Sigmoid colon (tissue), 7 donors: Measurements from ENCODE around the gene DNAJC25. TPM values are rescaled to one million over a fixed set of nuclear protein-coding genes. Genes with fewer than 3 reads are reported as not detected.

Experiments used
- DNase-seq: peaks from one replicate; pipeline ENCODE4 v3.0.0-alpha.2; 2019
- H3K27ac ChIP-seq, 4 donors: fragments of 200-600 bp; sonication (generic); one replicate each; pipeline ENCODE4 v1.5.1; 2016 to 2019; ENCODE audit warnings: mild to moderate bottlenecking in 1 of 4
- H3K27me3 ChIP-seq, 3 donors: fragments of 200-600 bp; sonication (generic); one replicate each; pipeline ENCODE4 v1.5.1; 2019; ENCODE audit warnings: mild to moderate bottlenecking in 1 of 3
- H3K36me3 ChIP-seq, 4 donors: fragments of 200-600 bp; sonication (generic); one replicate each; pipeline ENCODE4 v1.5.1; 2016 to 2019
- H3K4me1 ChIP-seq, 4 donors: fragments of 200-600 bp; sonication (generic); one replicate each; pipeline ENCODE4 v1.5.1; 2017 to 2019
- H3K4me3 ChIP-seq, 4 donors: fragments of 200-600 bp; sonication (generic); one replicate each; pipeline ENCODE4 v1.5.1; 2017 to 2019; ENCODE audit warnings: mild to moderate bottlenecking in 2 of 4, moderate library complexity in 1 of 4
- H3K9me3 ChIP-seq, 4 donors: fragments of 200-600 bp in 3 of 4; sonication (generic) in 3 of 4; one replicate each; pipeline versions ENCODE4 v1.5.1 to v1.6.1; 2013 to 2019
- EP300 ChIP-seq, 4 donors: sonication (generic); formaldehyde crosslinking; IDR thresholded peaks; one replicate each; pipeline ENCODE4 v1.6.1; 2017; ENCODE audit warnings: antibody characterized with exemption in 4 of 4
- POLR2A ChIP-seq, 2 donors: fragments of 450-650 bp; IDR thresholded peaks; one replicate each; pipeline ENCODE4 v1.6.1; 2016; ENCODE audit warnings: antibody characterized with exemption in 2 of 2, mild to moderate bottlenecking in 2 of 2, moderate library complexity in 2 of 2
- POLR2AphosphoS5 ChIP-seq, 4 donors: sonication (generic); formaldehyde crosslinking; IDR thresholded peaks; one replicate each; pipeline ENCODE4 v1.6.1; 2017; ENCODE audit warnings: antibody characterized with exemption in 4 of 4
- WGBS, 2 donors: extraction: QIAGEN DNeasy Blood & Tissue Kit; methylation state at CpG; one replicate each; pipeline ENCODE4 v1.1.7; 2013; 5-methylcytosine and 5-hydroxymethylcytosine counted together
- intact Hi-C: fragments of 100-400 bp; cut with DNase I; formaldehyde crosslinking; loops from one replicate; pipeline ENCODE4 v1.15.1; 2023
- polyA plus RNA-seq, 3 donors: library from polyadenylated mRNA; stranded (reverse); fragments of 200-250 nt; gene quantifications; one replicate each; pipeline ENCODE4 v1.2.3, GENCODE V29; 2013
- total RNA-seq, 4 donors: library from RNA; depleted of rRNA; stranded (reverse); fragments of >200 nt; gene quantifications; one replicate each; pipeline ENCODE4 v1.1.0, GENCODE V29; 2016
- TF ChIP-seq, protein P1 (sequence below), 4 experiments: fragments of 450-650 bp in 3 of 4; fragments of 200-600 bp in 1 of 4; IDR thresholded peaks; one replicate each; pipeline ENCODE4 v1.5.1; 2016 to 2019; ENCODE audit warnings: antibody characterized with exemption in 4 of 4, mild to moderate bottlenecking in 3 of 4, moderate library complexity in 2 of 4
- donor health status: healthy with polysubstance abuse.
- donor health status: Bipolar disorder and iron deficiency.
- donor health status: healthy.

DNAJC25 gene
- total and polyA plus RNA-seq, 7 donors = 1.8 to 11.5 (median 7.4) TPM

DNA sequence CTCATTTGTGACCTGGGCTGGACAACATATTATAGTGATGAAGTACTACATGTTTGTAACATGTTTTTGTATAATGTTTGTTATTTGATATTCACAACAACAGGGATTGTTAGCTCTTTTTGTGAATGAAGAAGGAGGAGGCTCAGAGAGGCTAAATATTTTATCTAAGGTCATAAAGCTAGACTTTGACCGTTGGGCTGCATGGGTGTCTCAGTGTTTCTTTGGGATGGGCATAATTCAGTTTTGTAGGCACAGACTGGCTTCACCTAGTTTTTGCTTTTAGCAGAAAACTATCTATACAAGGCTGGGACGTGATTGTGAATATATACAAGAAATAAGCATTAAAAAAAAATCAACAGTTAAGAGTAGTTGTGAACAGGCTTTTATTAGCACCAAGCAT is 15.3 kb downstream of the DNAJC25 start:
- Histone ChIP-seq H3K4me3 (no peak overlapping the region), H3K4me1 (no peaks in the 10 kb centered on the region), H3K36me3 (peaks cover 0 to 38% (median 3%) of the 10 kb centered on the region in 4 donors), H3K27ac (no peak overlapping the region), H3K27me3 (no peaks in the 10 kb centered on the region), H3K9me3 (no peaks in the 10 kb centered on the region)
- intact Hi-C loops = no loop called here
- TF ChIP-seq, protein P1, sequence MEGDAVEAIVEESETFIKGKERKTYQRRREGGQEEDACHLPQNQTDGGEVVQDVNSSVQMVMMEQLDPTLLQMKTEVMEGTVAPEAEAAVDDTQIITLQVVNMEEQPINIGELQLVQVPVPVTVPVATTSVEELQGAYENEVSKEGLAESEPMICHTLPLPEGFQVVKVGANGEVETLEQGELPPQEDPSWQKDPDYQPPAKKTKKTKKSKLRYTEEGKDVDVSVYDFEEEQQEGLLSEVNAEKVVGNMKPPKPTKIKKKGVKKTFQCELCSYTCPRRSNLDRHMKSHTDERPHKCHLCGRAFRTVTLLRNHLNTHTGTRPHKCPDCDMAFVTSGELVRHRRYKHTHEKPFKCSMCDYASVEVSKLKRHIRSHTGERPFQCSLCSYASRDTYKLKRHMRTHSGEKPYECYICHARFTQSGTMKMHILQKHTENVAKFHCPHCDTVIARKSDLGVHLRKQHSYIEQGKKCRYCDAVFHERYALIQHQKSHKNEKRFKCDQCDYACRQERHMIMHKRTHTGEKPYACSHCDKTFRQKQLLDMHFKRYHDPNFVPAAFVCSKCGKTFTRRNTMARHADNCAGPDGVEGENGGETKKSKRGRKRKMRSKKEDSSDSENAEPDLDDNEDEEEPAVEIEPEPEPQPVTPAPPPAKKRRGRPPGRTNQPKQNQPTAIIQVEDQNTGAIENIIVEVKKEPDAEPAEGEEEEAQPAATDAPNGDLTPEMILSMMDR (IDR thresholded peaks at IDR 0.05) = no peak
- TF ChIP-seq POLR2A (IDR thresholded peaks at IDR 0.05) (no peak), EP300 (IDR thresholded peaks at IDR 0.05) (no peak), POLR2AphosphoS5 (IDR thresholded peaks at IDR 0.05) (no peak)
- WGBS, 2 donors = 62 to 89% methylated on average over 2 of the region's 2 CpGs
- DNase-seq = no peak

DNA sequence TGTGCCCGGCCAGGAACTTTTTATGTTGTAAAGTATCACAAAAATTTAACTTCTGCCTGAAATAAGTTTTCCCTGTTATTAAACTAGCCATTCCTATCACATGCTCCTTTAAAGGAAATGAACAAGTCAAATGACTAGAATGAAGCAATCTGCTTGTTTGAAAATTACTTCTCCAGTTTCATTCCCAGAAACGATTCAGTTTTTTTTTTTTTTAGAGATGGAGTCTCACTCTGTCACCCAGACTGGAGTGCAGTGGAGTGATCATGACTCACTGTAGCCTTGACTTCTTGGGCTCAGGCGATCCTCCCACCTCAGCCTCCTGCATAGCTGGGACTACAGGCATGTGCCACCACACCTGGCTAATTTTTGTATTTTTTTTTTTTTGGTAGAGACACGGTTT is 16.9 kb downstream of the DNAJC25 start:
- no peaks in the 10 kb centered on the region for H3K27me3 ChIP-seq
- intact Hi-C loops = no loop called here
- no peak overlapping the region for H3K27ac ChIP-seq
- H3K4me3 ChIP-seq = no peak overlapping the region
- H3K4me1 ChIP-seq = no peaks in the 10 kb centered on the region
- peaks cover 0 to 41% (median 3%) of the 10 kb centered on the region in 4 donors for H3K36me3 ChIP-seq
- no peaks in the 10 kb centered on the region for H3K9me3 ChIP-seq
- WGBS, 2 donors = 79 to 94% methylated on average over 4 of the region's 4 CpGs
- DNase-seq = no peak
- TF ChIP-seq, protein P1 (IDR thresholded peaks at IDR 0.05) = no peak
- TF ChIP-seq POLR2A (IDR thresholded peaks at IDR 0.05) (no peak), POLR2AphosphoS5 (IDR thresholded peaks at IDR 0.05) (no peak), EP300 (IDR thresholded peaks at IDR 0.05) (no peak)

DNA sequence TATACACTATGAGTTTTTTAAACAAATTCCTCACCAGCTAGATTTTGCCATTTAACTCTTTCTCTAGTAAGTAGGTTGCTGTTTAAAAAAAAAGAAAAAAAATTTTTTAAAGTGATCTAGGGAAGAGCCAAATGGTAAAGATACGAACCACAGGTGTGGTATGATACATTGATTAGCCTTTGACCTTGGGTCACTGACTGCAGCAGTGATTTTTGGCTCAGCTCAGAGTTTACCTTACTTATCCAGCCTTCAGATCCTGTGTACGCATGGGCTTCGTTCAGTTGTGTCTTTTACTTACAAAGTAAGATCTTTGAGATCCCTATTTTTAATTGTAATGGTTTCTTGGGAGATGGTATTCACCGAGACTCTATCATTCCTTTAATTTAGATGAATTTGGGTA is 17.9 kb downstream of the DNAJC25 start:
- peaks cover 0 to 51% (median 4%) of the 10 kb centered on the region in 4 donors for H3K36me3 ChIP-seq
- 71 to 94% methylated on average over 4 of the region's 4 CpGs for WGBS, 2 donors
- H3K9me3 ChIP-seq = no peaks in the 10 kb centered on the region
- DNase-seq = no peak
- intact Hi-C loops = no loop called here
- no peaks in the 10 kb centered on the region for H3K27me3 ChIP-seq
- TF ChIP-seq EP300 (IDR thresholded peaks at IDR 0.05) (no peak), POLR2A (IDR thresholded peaks at IDR 0.05) (no peak), POLR2AphosphoS5 (IDR thresholded peaks at IDR 0.05) (no peak)
- TF ChIP-seq, protein P1 (IDR thresholded peaks at IDR 0.05) = no peak
- no peak overlapping the region for H3K4me3 ChIP-seq
- no peaks in the 10 kb centered on the region for H3K4me1 ChIP-seq
- no peak overlapping the region for H3K27ac ChIP-seq

DNA sequence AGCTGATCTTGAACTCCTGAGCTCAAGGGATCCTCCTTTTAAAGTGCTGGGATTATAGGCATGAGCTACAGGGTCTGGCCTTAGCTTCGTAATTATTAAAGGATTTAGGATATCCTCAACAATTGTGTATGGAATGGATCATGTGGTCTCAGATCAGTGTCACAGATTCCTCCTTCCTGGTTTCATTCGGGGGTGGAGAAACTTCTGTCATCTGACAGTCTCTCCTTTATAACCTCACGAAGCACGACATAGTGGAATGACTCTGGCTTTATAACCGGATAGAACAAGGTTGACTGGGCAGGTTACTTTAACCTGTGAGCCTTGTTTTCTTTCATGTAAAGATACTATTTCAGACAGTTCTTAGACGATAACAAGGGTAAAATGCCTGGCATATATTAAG is 25.9 kb downstream of the DNAJC25 start:
- Histone ChIP-seq H3K27ac (no peak overlapping the region), H3K4me1 (peaks cover 0 to 2% (median 0%) of the 10 kb centered on the region in 4 donors), H3K36me3 (peaks cover 0 to 26% (median 3%) of the 10 kb centered on the region in 4 donors), H3K27me3 (no peaks in the 10 kb centered on the region), H3K4me3 (no peak overlapping the region), H3K9me3 (no peaks in the 10 kb centered on the region)
- DNase-seq = no peak
- TF ChIP-seq, protein P1 (IDR thresholded peaks at IDR 0.05) = no peak
- no peak for TF ChIP-seq POLR2A (IDR thresholded peaks at IDR 0.05)
- TF ChIP-seq POLR2AphosphoS5 (IDR thresholded peaks at IDR 0.05) = no peak
- TF ChIP-seq EP300 (IDR thresholded peaks at IDR 0.05) = no peak
- 18 to 61% methylated on average over 6 of the region's 6 CpGs for WGBS, 2 donors
- intact Hi-C loops = no loop called here

DNA sequence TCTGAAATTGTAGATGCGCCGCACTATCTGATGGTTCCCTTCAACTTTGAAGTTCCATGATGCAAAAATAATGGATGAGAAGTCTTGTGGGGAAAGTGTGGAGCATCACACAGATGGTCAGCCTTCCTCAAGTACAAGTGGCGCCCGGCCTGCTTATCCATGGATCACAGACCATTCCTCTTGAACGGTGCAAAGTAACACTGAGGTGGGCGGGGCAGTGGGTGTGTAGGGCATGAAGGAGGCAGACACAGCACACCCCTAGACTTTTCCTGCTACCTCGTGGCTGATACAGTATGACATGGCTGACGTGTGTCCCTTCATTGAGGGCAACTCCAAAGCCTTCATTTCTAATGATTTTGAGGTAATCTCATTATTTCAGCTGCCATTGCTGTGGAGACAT is 27.8 kb downstream of the DNAJC25 start:
- TF ChIP-seq EP300 (IDR thresholded peaks at IDR 0.05) = no peak
- TF ChIP-seq, protein P1 (IDR thresholded peaks at IDR 0.05) = no peak
- no peak for TF ChIP-seq POLR2AphosphoS5 (IDR thresholded peaks at IDR 0.05)
- TF ChIP-seq POLR2A (IDR thresholded peaks at IDR 0.05) = no peak
- Histone ChIP-seq H3K4me3 (no peak overlapping the region), H3K27ac (no peak overlapping the region), H3K9me3 (no peaks in the 10 kb centered on the region), H3K27me3 (no peaks in the 10 kb centered on the region), H3K36me3 (peaks cover 0 to 14% (median 2%) of the 10 kb centered on the region in 4 donors), H3K4me1 (peaks cover 0 to 15% (median 13%) of the 10 kb centered on the region in 4 donors)
- no peak for DNase-seq
- intact Hi-C loops = no loop called here
- 52 to 72% methylated on average over 8 of the region's 8 CpGs for WGBS, 2 donors
